HG03066 (cell line): ENCODE measurements around the gene ZIC2.

Experiments
- ATAC-seq: cut with Tn5 transposase; IDR thresholded peaks from one replicate; pipeline ENCODE4 v1.9.1; 2021; ENCODE audit warnings: low read depth; ENCODE audit not compliant: unreplicated experiment

The ZIC2 gene

DNA sequence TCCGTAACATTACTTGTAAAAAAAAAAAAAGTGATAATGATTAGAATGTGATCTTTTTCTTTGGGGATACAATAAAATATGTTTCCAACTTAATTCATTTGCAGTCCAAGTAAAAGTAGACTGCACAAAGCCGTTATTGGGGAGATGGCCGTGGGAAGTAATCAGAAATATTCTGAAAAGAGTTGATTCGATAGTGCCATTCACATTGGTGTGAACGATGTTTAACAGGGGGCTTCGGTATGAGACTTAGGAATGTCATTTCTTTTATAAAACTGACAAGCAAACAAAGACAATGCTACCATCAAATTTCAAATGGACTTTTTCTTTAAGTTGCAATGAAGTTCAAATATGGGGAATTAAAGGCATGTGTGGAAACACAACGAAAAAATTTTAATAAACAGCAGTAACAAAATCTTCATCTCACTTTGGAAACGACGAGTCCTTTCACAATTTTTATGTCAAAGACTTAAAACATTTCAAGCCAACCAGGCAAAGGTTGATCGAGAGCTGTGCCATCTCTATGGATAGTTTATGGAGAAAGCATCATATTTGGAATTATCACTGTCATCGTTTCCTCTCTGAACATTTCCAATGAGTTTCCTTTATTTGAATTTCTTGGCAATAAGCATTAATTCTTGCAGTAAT, 8.3 kb upstream of the ZIC2 start:
- ATAC-seq = no peak

GRCh38 chr13:99973808-99974185, 7.8 kb upstream of the ZIC2 start:
- ATAC-seq = no peak

GRCh38 chr13:99974296-99974938, 7.2 kb upstream of the ZIC2 start:
- no peak for ATAC-seq

GRCh38 chr13:99974939-99975561, 6.5 kb upstream of the ZIC2 start:
- ATAC-seq = no peak

GRCh38 chr13:99975626-99976025, 6.0 kb upstream of the ZIC2 start:
- ATAC-seq = no peak

GRCh38 chr13:99976575-99976974, 5.0 kb upstream of the ZIC2 start:
- ATAC-seq = no peak

DNA sequence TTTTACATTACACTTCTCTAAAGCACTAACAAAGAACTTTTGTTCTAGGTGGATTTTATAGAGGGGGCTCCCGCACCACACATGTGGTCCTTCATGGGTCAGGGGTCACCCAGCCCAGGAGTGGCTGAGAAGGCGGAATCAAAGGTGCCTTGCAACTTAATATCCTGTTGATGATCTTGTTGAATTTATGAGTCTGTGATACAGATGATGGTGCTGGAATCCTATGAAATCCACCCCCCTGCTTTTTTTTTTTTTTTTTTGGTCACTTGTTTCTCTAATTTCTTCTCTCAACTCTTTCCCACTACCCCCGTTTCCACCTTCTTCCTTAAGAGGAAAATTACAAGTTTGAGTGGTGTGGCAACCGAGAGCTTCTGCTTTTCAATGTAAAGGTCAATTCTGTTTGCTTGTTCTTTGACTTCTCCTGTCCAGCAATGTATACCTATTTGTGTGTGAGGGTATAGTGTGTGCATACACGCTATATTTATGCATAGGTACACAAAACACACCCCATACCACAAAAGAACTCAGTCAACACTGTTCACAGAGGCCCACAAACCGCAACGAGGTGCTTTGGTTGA, 4.2 kb upstream of the ZIC2 start:
- ATAC-seq = no peak

DNA sequence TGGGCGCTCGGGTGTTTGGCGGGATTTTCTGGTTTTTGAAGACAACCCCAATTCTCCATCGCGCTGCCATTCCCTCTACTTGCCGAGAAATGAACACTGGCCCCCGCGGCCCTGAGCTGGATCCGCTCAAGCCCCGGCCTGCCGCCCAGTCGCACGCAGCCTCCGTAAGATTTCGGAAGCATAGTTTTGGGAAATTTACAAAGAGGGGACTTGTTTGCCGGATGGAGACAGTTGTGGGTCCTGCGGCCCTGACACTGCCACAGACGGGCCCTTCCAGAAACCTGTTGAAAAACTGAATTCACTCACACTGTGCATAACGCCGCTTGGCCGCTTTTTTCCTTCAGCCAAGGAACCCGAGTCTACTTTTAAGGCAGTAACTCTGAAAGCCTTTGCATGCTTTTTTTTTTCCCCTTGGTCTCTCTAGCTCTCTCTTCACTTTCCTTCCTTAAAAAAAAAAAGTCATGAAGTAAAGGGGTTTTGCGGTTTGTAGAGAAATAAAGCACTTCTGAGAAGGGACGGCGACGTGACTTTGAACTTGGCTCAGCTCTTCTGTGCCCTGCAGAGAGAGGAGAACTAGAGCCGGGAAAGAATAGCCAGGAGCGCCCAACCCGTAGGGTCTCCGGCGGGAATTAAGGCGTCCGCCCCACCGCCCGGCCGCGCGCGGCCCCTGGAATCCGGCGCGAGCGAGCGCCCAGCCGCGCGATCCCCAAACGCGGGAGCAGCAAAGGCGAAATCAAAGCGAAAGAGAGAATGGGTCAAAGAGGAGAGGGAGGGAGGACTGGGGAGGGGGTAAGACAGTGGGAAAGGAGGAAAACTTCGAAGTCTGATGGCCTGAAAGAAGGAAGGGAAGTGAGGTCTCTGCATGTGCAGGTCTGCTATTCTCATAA, 3.4 kb upstream of the ZIC2 start:
- ATAC-seq = no peak

GRCh38 chr13:99978799-99979452, 2.7 kb upstream of the ZIC2 start:
- no peak for ATAC-seq

DNA sequence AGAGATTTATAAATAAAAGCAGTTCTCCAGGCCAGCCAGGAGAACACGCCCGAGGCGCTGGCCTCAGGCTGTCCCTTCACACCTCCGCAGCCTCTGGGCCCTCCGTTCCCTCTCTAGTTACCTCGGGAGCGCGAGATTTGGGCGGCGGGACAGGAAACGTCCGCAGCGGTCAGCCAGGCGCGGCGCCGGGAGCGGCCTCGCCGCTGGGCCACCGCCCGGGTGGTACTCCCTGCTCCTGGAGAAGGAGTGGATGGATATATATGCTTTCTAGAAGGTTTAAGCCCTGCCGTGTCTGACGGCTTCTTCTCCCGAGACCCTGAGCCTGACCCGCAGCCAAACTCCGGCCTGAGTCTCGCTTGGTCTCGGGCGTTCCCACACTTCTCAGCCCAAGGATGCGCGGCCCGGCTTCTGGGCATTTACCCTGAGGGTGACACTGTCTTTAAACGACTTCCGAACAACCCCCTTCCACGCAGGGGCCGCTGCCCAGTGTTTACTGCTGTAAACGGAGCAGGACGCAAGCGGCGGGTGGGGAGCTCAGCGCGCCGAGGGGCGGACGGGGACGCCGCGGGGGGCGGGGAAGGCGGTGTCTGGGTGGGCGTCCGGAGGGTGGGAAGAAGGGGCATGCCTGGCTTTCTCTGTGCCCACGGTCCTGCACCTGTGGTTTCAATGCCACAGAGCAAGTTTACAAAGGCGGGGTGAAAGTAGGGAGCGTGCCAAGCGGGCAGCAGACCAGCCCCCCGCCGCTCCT, 2.0 kb upstream of the ZIC2 start:
- no peak for ATAC-seq

GRCh38 chr13:99980201-99980823, 1.3 kb upstream of the ZIC2 start:
- ATAC-seq = no peak

DNA sequence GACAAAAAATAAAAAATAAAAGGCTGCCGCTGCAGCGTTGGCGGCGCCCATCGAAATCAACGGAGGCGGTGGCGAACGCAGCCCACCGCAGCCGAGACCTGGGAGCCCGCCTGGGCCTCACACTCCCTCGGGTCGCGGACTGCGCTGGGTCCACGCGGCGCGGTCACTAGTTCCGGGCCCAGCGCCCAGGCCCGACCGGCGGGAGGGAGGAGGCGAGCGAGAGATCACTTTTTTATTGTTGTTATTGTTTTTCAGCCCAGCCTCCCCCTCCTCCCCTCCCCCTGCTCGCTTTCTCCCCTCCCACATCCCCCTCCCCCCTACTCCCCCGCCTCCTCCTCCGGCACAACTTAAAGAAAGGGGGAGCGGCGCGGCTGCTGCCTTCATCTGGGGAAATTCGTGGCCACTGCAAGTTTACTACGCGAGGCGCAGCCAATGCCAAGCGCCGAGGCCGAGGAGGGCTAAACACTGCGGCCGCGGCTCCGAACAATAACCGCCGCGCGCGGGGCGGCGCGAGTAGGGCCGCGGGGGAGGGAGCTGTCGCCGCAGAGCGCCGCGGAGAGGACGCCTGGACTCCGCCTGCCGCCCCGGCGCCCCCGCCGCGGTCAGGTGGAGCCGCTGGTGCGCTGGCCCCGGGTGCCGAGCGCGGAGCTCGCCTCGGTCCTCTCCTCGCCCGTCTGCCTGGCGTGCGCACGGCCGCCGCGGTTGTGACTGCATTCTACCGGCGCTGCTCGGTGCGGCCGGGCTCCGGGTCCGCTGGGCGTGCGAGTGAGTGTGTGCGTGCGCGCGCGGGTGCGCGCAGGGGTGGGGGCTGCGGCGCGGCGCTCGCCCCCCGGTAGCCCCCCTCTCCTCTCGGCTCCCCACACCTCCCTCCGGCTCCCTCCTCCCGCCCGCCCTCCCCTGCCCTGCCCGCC, 505 bp upstream of the ZIC2 start:
- no peak for ATAC-seq

- ATAC-seq = no peak
These were observed 599 bp downstream of the ZIC2 start for GRCh38 chr13:99982036-99982730.

- no peak for ATAC-seq
These were observed 1.3 kb downstream of the ZIC2 start for GRCh38 chr13:99982731-99983498.

DNA sequence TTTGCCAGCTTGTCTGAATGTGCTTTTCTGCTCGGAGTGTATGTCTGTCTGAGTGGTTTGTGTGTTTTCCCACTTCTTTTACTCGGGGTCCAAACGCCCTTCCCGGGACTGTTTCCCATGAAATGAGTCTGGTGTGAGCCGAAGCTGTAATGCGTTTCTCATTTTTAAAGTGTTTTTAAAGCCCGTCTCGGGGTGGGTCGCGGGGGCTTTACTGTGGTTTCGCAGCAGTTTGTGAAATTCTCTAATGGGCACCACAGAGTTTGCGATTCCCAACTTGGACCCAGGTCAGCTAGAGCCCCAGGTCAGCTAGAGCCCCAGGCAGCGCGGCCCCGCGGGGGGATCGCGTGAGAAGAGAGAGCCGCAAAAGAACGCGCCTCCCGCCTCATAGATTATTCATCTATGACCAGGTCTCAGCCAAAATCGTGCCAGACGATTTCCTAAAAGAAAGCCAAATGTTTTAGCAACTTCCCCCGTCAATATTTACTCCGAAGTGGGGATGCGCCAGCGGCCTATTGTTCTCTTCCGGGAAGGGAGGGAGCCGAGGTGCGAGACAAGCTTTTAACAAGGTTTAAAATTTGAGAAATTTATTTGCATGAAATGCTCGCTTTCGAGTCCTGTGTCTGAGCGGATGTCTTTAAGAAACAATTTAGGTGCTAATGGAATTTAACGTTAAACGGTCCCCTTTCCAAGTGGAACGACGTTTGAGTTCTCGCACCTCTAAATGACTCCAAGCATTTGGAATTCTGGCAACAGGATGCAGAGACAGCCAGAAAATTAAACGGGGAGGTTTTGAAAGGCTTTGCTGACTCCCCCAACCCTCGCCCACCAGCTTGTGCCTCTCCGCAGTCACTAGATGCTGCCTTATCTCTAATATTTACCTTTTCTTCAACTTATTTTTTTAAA, 2.2 kb downstream of the ZIC2 start:
- no peak for ATAC-seq
